GM12878 (cell line): Measurements from ENCODE around the gene PRUNE2.

Experiments used
- BHLHE40 ChIP-seq, 2 experiments: fragments of 450-650 bp in 1 of 2; IDR thresholded peaks; 2 replicates each; pipeline ENCODE4 v1.6.1; 2011 to 2017; ENCODE audit warnings: low read depth in 2 of 2, borderline replicate concordance in 1 of 2, improper control_type of control experiment in 1 of 2, low read length in 1 of 2, mild to moderate bottlenecking in 1 of 2
- MXI1 ChIP-seq: fragments of 150-350 bp; IDR thresholded peaks from 2 replicates; pipeline ENCODE4 v1.6.1; 2011; ENCODE audit warnings: low read depth, mild to moderate bottlenecking, inconsistent platforms, low read length, improper control_type of control experiment
- NFYB ChIP-seq: IDR thresholded peaks from 2 replicates; pipeline ENCODE4 v1.6.1; 2011; ENCODE audit warnings: low read depth, mild to moderate bottlenecking, low read length, improper control_type of control experiment, moderate library complexity; ENCODE audit not compliant: insufficient read depth
- POLR2AphosphoS5 ChIP-seq: IDR thresholded peaks from 2 replicates; pipeline ENCODE4 v1.6.1; 2011; ENCODE audit warnings: mild to moderate bottlenecking, low read length, inconsistent platforms
- TF ChIP-seq, protein P1 (sequence below), 3 experiments: IDR thresholded peaks in 2 of 3; conservative IDR thresholded peaks in 1 of 3; 2 replicates each; pipeline ENCODE4 v1.5.1; 2011; ENCODE audit warnings: low read depth in 3 of 3, low read length in 3 of 3, mild to moderate bottlenecking in 3 of 3, control low read depth in 2 of 3, moderate library complexity in 2 of 3, inconsistent platforms in 1 of 3, mixed read lengths in 1 of 3; ENCODE audit not compliant: control insufficient read depth in 2 of 3, insufficient read depth in 1 of 3; ENCODE audit errors: extremely low read depth in 1 of 3
- TF ChIP-seq, protein P2 (sequence below): IDR thresholded peaks from 2 replicates; pipeline ENCODE4 v1.6.1; 2011; ENCODE audit warnings: borderline replicate concordance, low read depth, mild to moderate bottlenecking, moderate library complexity, mixed read lengths, low read length; ENCODE audit not compliant: insufficient read depth; ENCODE audit errors: extremely low read length

DNA sequence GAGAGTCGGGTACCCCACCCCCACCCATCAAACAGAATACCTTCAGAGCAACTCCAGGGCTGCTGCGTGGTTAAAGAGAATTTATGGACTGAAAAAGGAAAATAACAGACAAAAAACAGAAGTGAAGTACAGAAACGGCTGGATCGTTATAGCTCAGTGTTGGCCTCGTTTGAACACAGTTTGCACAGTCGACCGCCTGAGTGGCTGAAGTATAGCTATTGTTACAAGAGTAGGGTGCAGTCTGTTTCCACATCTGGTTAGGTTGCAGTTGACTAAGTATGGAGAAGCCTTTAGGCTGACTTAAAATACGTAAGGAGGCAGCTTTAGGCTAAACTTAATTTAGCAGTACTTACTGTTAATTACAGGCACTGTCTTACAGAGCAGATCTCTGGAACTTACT lies 325.7 kb downstream of the PRUNE2 start:
- TF ChIP-seq POLR2AphosphoS5 (no peak), MXI1 (no peak), NFYB (no peak), BHLHE40 (IDR thresholded peaks at IDR 0.05; ENCODE audit: borderline replicate concordance in 1 of 2, low read depth in 2 of 2, low read length in 1 of 2) (no peak)
- TF ChIP-seq, protein P1, sequence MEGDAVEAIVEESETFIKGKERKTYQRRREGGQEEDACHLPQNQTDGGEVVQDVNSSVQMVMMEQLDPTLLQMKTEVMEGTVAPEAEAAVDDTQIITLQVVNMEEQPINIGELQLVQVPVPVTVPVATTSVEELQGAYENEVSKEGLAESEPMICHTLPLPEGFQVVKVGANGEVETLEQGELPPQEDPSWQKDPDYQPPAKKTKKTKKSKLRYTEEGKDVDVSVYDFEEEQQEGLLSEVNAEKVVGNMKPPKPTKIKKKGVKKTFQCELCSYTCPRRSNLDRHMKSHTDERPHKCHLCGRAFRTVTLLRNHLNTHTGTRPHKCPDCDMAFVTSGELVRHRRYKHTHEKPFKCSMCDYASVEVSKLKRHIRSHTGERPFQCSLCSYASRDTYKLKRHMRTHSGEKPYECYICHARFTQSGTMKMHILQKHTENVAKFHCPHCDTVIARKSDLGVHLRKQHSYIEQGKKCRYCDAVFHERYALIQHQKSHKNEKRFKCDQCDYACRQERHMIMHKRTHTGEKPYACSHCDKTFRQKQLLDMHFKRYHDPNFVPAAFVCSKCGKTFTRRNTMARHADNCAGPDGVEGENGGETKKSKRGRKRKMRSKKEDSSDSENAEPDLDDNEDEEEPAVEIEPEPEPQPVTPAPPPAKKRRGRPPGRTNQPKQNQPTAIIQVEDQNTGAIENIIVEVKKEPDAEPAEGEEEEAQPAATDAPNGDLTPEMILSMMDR (IDR thresholded peaks at IDR 0.05 in 2 of 3, conservative IDR thresholded peaks at IDR 0.05 in 1 of 3; ENCODE audit: control insufficient read depth in 2 of 3, extremely low read depth in 1 of 3, insufficient read depth in 1 of 3, low read depth in 3 of 3, low read length in 3 of 3), result no peak
- TF ChIP-seq, protein P2, sequence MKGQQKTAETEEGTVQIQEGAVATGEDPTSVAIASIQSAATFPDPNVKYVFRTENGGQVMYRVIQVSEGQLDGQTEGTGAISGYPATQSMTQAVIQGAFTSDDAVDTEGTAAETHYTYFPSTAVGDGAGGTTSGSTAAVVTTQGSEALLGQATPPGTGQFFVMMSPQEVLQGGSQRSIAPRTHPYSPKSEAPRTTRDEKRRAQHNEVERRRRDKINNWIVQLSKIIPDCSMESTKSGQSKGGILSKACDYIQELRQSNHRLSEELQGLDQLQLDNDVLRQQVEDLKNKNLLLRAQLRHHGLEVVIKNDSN, result no peak
